GM18868 (cell line): ENCODE measurements around the gene MUSTN1.

Experiments used
- ATAC-seq: cut with Tn5 transposase; IDR thresholded peaks from one replicate; pipeline ENCODE4 v1.9.1; 2021; ENCODE audit warnings: mild to moderate bottlenecking, moderate library complexity; ENCODE audit not compliant: unreplicated experiment

The MUSTN1 gene

DNA sequence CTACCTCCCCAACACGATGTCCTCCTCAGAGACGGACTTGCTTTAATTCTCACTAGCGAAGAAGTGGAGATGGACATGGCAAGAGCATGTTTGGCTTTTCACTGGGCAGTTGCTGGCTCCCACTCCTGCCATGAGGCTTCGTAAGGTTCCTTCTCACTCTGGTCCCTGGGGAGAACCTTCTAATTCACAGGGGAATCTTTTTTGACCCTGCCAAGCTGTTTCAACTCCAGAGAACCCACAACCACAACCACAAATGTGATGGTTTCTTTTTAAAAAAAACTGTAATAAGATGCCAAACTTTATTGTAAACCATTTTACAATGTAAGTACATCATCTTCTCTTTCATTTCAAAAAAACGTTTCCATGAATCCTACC, 1.6 kb upstream of the MUSTN1 start:
- ATAC-seq = no peak

- ATAC-seq = no peak
Observed at GRCh38 chr3:52835766-52836470, 1.1 kb upstream of the MUSTN1 start.

DNA sequence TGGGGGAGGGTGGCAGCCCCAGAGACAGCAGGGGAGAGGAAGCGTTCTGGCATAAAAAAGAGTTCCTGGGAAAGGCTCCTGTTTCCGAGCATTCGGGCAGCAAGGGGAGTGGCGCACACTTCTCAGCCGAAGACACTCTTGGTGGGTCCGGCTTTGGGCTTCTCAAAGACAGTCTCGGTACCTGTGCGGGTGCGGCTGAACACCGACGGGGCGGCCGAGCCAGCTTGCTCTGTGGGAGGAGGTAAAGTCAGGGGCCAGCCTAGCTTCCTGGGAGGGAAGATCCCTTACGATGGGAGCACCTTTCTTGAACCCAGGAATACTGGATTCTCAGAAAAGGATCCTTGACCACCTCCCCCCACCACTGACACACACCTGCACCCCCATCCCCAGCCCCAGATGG, 1.6 kb downstream of the MUSTN1 start:
- no peak for ATAC-seq

- ATAC-seq = no peak
Observed at GRCh38 chr3:52831500-52832301, 3.1 kb downstream of the MUSTN1 start.

GRCh38 chr3:52830535-52831258, 4.1 kb downstream of the MUSTN1 start, which contains the start of gene ITIH4:
Gene ITIH4, minus strand, starts transcription at chr3:52830672. Its CDS starts 30 bp downstream, at chr3:52830642.
- ATAC-seq = no peak

GRCh38 chr3:52829906-52830463, 4.8 kb downstream of the MUSTN1 start:
- no peak for ATAC-seq

- ATAC-seq = no peak
Observed at GRCh38 chr3:52829482-52829881, 5.3 kb downstream of the MUSTN1 start.

GRCh38 chr3:52827866-52828376, 6.9 kb downstream of the MUSTN1 start:
- ATAC-seq = no peak

GRCh38 chr3:52827441-52827840, 7.4 kb downstream of the MUSTN1 start:
- ATAC-seq = no peak

GRCh38 chr3:52824037-52824436, 10.8 kb downstream of the MUSTN1 start:
- ATAC-seq = no peak

GRCh38 chr3:52822363-52822762, 12.5 kb downstream of the MUSTN1 start:
- no peak for ATAC-seq

GRCh38 chr3:52820736-52821135, 14.1 kb downstream of the MUSTN1 start:
- ATAC-seq = no peak

- ATAC-seq = no peak
Observed at GRCh38 chr3:52819936-52820335, 14.9 kb downstream of the MUSTN1 start.

- ATAC-seq = no peak
Observed at GRCh38 chr3:52817860-52818259, 17.0 kb downstream of the MUSTN1 start.

DNA sequence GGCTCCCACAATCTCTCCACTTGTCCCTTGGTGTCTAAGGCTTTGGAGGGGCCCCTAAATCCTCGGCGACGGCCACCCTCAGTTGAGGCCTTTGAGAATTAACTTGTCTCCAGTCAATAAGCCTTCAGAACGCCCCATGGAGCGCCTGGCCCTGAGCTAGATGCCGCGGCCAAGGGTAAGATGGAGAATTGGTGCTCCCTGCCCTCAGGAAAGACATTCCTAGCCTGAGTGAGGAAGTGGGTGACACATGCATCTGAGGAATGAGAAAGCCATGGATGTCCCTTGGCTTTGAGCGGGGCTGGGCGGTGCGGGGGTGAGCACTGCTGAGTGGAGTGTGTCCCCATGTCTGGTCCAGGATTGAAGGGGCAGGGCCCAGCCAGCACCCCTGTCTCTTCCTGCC, 17.6 kb downstream of the MUSTN1 start:
- ATAC-seq = no peak

DNA sequence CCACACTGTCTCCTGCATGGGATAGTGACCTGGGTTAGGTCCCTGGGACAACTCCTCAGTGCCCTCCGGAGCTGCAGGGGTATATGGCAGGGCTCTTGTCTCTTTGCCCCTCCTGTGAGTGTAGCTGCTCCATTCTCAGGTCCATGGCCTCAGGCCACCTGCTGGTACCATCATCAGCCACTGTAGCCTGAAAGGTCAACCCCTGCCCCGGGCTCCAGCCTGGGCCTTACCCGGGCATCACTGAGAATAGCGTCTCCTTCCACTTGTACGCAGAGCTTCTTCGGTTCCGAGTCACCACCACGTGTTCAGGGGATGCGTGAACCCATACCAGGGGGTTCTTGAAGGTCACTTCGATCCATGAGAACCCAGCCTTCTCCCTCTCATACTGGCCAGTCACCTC, 18.2 kb downstream of the MUSTN1 start:
- ATAC-seq = no peak

GRCh38 chr3:52816199-52816598, 18.6 kb downstream of the MUSTN1 start:
- no peak for ATAC-seq

DNA sequence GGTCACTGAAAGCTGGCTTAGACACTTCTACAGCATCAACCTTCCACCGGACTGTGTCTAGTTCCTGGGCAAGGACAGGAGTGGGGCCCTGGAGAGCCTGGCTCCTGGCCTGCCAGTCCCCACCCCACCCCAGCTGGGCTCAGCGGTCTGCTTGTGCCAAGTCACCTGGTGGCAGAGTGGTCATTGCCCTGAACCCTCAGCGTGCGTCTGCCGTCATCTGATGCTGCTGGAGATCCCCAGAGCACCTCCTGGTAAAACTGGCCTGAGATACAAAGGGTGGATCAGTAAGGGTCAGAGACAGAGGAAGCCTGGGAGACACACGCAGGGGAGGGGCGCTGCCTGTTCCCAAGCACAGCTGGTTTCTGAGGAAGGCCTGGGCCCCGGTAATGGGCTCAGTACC, 21.0 kb downstream of the MUSTN1 start:
- no peak for ATAC-seq

DNA sequence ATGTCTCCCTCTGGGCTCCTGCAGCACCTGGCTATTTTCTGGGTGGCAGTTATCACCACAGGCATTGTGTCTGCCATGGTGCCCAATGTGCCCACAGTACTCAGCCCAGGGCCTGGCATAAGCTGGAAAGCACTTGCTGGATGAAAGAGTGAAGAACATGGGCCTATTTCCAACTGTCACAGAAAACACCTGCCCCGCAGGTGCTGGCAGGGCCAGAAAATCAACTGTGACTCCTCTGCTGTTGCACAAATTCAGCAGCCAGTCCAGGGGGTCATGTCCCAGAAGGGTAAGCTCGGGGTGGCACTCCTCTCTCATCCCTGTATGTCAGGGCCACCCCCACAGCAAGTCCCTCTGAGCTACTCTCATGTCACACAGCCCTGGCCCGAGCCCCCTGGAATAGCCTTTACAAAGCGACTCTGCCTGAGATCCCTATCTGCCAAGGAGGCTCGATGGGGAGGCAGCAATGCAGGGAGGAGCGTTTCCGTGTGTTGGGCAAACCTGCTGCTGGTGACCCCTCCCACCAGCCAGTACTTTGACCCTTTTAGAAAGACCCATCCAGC, 23.3 kb downstream of the MUSTN1 start:
- no peak for ATAC-seq

- no peak for ATAC-seq
Observed at GRCh38 chr3:52810923-52811322, 23.9 kb downstream of the MUSTN1 start.
